LNCaP clone FGC (cell line): Measurements from ENCODE around the gene GRAMD1B.

Experiments
- DNase-seq: peaks from one replicate; pipeline ENCODE4 v3.0.0-alpha.2; 2011; ENCODE audit warnings: low read depth
- H3K4me3 ChIP-seq: 2 replicates; pipeline ENCODE4 v1.5.1; 2011; ENCODE audit warnings: mild to moderate bottlenecking, low read depth, low read length, control low read depth
- TF ChIP-seq, protein P1 (sequence below): IDR thresholded peaks from 2 replicates; pipeline ENCODE4 v1.5.1; 2012; ENCODE audit warnings: mild to moderate bottlenecking; ENCODE audit not compliant: control insufficient read depth, insufficient read depth; ENCODE audit errors: extremely low read depth

Gene GRAMD1B

DNA sequence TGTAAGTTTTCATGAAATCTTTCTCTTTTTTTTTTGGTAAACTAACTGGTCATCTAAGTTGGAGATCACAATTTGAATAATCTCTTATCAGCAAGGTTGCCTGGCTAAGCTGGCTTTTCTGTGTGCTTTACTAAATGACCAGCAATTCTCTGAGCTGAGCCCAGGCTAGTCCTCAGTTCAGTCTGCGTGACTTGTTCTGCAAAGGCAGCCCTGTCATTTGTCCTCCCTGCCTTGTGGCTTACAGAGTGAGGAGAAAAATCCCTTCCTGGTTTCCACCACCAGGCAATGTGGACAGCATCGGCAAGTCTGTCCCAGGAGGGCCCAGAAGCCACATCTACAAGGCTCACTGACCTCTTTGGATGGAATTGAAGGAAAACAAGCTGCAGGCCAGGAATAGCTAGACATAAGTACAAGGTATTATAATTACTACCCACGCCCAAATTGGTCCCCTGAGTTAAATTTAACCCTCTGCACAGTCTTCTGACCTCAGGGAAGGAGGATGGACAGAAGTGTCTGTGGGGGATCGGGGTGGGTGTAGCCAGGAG, 115.7 kb downstream of the GRAMD1B start:
- no peak overlapping the region for H3K4me3 ChIP-seq
- DNase-seq, result no peak
- TF ChIP-seq, protein P1, sequence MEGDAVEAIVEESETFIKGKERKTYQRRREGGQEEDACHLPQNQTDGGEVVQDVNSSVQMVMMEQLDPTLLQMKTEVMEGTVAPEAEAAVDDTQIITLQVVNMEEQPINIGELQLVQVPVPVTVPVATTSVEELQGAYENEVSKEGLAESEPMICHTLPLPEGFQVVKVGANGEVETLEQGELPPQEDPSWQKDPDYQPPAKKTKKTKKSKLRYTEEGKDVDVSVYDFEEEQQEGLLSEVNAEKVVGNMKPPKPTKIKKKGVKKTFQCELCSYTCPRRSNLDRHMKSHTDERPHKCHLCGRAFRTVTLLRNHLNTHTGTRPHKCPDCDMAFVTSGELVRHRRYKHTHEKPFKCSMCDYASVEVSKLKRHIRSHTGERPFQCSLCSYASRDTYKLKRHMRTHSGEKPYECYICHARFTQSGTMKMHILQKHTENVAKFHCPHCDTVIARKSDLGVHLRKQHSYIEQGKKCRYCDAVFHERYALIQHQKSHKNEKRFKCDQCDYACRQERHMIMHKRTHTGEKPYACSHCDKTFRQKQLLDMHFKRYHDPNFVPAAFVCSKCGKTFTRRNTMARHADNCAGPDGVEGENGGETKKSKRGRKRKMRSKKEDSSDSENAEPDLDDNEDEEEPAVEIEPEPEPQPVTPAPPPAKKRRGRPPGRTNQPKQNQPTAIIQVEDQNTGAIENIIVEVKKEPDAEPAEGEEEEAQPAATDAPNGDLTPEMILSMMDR, result no peak

DNA sequence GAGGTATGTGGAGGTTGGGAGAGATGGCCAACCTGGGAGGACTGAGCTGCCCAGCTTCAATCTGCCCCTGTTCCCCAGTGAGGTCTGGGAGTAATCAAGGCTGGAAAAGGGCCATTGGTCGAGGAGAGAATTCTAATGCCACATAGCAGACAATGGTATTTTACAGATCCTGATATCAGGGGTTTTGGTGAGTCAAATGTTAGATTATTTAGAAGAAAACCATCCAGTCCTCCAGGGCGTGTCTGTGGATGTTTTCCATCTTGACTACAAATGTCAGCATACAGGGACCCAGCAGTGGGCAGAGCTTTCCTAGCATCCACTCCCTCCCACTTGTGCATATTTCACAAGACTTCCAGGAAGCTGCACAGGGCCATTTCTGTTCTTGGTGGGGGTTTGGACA, 116.4 kb downstream of the GRAMD1B start:
- DNase-seq, result no peak
- H3K4me3 ChIP-seq, result no peak overlapping the region
- TF ChIP-seq, protein P1, result no peak

DNA sequence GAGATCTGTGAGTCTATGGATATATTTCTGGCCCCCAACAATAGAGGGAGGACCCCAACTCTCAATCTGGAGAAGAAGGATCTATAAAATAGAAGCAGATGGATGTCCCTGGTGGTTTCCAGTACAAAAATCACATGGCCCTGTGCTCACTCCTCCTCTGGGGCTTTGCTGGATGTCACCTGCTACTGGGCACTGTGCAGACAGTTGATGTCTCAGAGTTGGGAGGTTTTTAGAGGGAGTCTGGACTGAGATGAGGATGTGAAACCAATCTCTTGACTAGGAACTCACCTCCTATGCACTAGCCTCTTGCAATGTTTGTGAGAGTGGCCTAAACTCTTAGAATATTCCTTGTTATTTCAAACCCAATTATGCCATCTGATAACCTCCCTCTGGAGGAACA, 117.1 kb downstream of the GRAMD1B start:
- no peak for DNase-seq
- H3K4me3 ChIP-seq, result no peak overlapping the region
- TF ChIP-seq, protein P1, result no peak

DNA sequence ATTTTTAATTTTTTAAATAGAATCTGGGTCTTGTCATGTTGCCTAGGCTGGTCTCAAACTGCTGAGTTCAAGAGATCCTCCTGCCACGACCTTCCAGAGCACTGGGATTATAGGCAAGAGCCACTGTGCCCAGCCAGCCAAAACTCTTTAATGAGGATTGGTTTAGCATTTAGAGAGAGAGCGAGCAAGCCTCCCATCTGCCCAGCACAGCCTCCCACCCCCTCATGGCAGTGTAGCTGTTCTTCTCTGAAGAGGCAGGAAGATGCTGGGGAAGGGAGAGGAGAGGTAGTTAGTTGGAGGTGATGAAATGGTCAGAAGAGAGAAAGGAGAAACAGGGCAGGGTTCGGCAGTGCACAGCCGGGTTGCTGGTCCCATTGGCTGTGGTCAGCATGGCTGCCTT, 118.7 kb downstream of the GRAMD1B start:
- H3K4me3 ChIP-seq, result no peak overlapping the region
- TF ChIP-seq, protein P1, result no peak
- DNase-seq, result no peak

DNA sequence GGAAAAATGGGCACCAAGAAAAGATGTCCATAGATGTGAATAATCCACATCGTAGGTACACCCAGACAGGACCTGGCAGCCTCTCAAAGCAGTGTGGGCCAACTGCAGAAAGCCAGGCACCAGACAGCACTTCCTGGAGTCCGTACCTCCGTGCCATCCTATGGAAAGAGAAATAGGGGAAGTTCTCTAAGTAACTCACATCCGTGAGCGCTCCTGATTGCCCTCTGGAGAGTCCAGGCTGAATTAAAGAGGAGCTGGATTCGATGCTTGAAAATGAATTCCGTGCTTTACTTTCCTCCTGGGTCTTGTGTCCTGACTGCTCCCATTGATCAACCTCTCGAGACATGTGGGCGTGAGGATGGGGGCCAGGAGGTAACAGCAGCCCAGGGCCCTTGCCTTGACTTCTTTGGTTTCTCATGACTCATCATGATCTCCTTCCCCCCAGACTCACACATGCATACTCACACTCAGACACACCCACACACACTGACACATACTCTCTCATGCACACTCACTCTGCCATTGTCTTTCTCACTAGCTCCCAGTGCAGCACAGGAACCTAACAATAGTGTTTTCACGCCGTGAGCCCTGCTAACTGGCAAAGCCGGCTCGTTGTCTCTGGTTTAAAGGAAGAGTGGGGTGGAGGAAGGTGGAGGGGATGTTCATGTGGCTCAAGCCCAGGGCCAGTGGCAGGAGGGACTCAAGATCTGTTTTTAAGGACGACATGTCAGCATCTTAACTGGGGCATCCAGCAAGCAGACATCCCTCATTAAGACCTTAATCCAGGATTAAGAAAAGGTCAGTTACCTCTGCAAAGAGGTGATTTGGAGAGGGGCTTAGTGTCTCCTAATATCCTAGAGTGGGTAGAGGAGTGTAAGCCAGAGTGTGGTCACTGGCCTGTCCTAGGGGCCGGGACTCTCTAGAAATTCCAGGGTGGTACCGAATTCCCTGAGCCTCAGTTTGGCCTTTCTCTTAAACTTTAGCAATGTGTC, 120.2 kb downstream of the GRAMD1B start:
- DNase-seq, result no peak
- TF ChIP-seq, protein P1, result no peak
- H3K4me3 ChIP-seq, result no peak overlapping the region

DNA sequence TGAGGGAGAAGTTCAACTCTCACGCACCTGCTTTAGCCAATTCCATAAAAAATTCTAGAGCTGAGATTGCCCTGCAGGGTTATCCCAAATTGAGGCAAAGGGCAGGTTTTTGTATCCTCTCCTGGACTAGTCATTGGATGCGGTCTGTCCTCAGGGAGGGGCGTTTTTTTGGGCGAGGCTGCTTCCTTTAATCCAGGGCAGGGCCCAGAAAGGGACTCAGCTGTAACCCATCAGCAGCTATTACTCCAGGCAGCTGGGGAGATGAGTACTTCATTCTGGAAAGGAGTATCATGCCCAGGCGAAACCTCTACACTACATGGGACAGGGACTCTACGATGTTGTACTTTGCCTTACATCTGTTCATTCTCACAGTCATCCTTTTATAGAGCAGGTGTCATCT, 121.0 kb downstream of the GRAMD1B start:
- TF ChIP-seq, protein P1, result no peak
- DNase-seq, result no peak
- no peak overlapping the region for H3K4me3 ChIP-seq
